T-helper 1 cell treated with Interleukin-12 subunit alpha and Interleukin-12 subunit beta and Interleukin-4 antibody, amounts not matched to agents 30 μg/mL and 1 μg/mL, for 36 hours (primary cell): ENCODE measurements around the gene DNM3.
"Not testable (repeated sequence)": the region's sequence is repeated elsewhere in the genome, so short reads cannot be mapped to it uniquely, and the experiment has no call there.

Experiments
- H3K27ac Mint-ChIP-seq: one replicate; pipeline ENCODE4 v1.8.0; 2021; ENCODE audit warnings: mild to moderate bottlenecking, mixed read lengths
- H3K27me3 Mint-ChIP-seq: one replicate; pipeline ENCODE4 v1.8.0; 2021; ENCODE audit warnings: low read depth, mixed read lengths
- H3K36me3 Mint-ChIP-seq: one replicate; pipeline ENCODE4 v1.8.0; 2021; ENCODE audit warnings: low read depth, mixed read lengths
- H3K4me1 Mint-ChIP-seq: one replicate; pipeline ENCODE4 v1.8.0; 2021; ENCODE audit warnings: low read depth, mixed read lengths
- H3K4me3 Mint-ChIP-seq: one replicate; pipeline ENCODE4 v1.8.0; 2021; ENCODE audit warnings: mild to moderate bottlenecking, moderate library complexity, mixed read lengths
- H3K9me3 Mint-ChIP-seq: one replicate; pipeline ENCODE4 v1.8.0; 2021; ENCODE audit warnings: mixed read lengths

The DNM3 gene

DNA sequence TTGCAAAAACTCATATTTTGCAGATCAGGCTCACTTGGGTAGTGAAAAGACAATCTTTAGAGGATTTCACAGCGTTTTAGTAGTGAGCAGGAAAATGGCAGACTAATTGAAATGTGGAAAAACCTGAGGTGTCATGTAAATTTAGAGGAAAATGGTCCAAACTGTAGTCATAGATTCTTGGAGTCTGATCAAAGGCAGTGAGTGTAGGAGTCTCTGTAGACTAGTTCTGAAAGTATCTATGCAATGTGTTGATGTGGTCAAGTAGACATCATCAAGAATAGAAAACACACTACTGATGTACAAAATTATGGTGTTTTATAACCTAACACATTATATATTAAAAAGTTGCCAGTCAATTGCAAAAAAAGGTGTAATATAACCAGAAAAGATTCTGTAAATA is 436.0 kb downstream of the DNM3 start:
- Mint-ChIP-seq H3K27me3 (no peaks in the 10 kb centered on the region), H3K9me3 (peaks cover 3% of the 10 kb centered on the region), H3K36me3 (peaks cover 1% of the 10 kb centered on the region), H3K4me1 (peaks cover 17% of the 10 kb centered on the region), H3K27ac (no peak overlapping the region), H3K4me3 (no peak overlapping the region)

DNA sequence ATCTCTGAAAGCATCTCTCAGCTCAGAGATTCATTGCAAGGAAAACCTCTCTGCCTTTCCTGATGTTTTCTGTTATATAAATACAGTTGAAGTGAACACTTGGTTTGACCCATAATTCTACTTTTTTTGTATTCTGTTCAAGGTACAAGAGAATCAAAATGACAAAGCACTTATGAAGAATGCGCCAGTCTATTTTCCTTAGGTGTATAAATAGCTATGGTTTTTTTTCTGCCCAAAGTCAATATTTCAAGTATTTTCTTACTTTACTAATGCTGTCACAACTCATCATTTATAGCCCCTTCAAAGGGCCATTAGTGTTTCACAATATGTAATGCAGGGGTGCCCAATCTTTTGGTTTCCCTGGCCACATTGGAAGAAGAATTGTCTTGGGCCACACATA is 436.7 kb downstream of the DNM3 start:
- Mint-ChIP-seq H3K9me3 (peaks cover 5% of the 10 kb centered on the region), H3K4me3 (no peak overlapping the region), H3K27me3 (no peaks in the 10 kb centered on the region), H3K36me3 (peaks cover 1% of the 10 kb centered on the region), H3K27ac (no peak overlapping the region), H3K4me1 (peaks cover 17% of the 10 kb centered on the region)

- Mint-ChIP-seq H3K4me3 (no peak overlapping the region), H3K9me3 (peaks cover 7% of the 10 kb centered on the region), H3K36me3 (peaks cover 1% of the 10 kb centered on the region), H3K27ac (no peak overlapping the region), H3K4me1 (peaks cover 15% of the 10 kb centered on the region), H3K27me3 (no peaks in the 10 kb centered on the region)
Observed at GRCh38 chr1:172278478-172278877, 437.2 kb downstream of the DNM3 start.

DNA sequence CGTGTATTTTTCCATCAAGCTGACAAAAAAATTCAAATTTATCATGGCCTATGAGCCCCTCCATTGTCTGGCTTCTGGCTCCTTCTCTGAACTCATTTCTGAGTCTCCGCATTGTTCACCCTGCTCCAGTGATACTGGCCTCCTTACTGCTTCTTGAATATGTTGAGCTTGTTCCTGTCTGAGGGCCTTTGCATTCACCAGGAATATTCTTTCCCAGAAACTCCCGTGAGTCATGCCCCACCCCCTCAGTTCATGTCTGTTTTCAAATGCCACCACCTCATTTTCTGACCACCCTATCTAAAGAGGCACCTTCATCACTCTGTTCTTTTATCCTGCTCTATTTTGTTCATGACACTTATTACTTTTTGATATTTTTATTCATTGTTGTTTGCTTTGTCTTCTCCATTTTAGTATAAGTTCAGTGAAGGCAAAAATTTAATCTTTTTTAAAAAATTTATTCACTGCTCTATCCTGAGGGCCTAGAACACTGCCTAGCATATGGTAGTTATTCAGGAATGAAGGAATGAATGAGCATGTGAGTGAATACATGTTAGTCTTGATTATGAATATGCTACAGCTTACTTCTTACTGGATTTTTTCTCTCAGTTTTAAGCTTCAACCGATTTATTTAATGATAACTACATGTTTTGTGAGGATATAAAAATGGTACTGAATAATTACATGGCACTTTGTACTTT is 438.8 kb downstream of the DNM3 start:
- H3K9me3 Mint-ChIP-seq: peaks cover 7% of the 10 kb centered on the region
- no peaks in the 10 kb centered on the region for H3K27me3 Mint-ChIP-seq
- no peak overlapping the region for H3K4me3 Mint-ChIP-seq
- no peak overlapping the region for H3K27ac Mint-ChIP-seq
- peaks cover 4% of the 10 kb centered on the region for H3K4me1 Mint-ChIP-seq
- peaks cover 3% of the 10 kb centered on the region for H3K36me3 Mint-ChIP-seq

DNA sequence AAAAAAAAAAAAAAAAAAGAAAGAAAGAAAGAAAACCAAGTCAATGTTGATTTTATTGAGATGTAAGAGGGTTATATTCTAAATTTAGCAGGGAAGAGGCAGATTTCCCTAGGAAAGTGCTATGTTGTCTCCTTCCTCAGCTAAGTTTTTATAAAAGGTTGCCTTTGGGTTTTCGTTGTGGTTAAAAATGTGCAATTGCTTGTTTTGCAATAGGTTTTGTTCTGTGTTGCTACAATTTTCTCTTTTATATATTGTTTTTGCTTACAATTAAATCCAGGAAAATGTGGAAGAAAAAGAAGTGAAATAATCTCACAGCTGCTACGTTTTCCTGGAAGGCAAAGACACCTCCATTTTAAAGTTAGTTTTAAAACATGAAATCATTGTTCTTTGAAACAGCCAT is 442.5 kb downstream of the DNM3 start:
- Mint-ChIP-seq H3K9me3 (peaks cover 7% of the 10 kb centered on the region), H3K36me3 (peaks cover 3% of the 10 kb centered on the region), H3K27me3 (no peaks in the 10 kb centered on the region), H3K4me3 (no peak overlapping the region), H3K4me1 (peaks cover 4% of the 10 kb centered on the region), H3K27ac (no peak overlapping the region)

DNA sequence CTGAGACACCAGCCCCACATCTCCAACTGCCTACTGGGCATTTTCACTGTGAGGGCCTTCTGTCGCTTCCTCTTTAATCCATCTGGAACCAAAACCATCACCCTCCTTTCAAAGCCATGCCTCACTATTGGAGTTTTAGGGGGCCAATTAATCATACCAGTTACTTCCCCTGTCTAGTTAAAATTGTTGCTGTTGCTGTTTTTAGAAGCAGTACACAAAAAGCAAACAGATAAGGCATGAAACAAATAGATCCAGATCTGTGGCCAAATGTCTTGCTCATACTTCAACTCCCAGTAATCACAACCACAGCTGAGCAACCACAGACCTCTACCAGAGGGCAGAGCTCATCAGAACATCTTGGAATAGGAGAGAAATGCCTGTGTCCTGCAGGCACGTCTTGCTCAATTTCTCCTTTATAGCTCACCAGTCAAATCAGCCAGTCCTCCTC is 445.4 kb downstream of the DNM3 start:
- H3K36me3 Mint-ChIP-seq: peaks cover 3% of the 10 kb centered on the region
- peaks cover 4% of the 10 kb centered on the region for H3K4me1 Mint-ChIP-seq
- H3K9me3 Mint-ChIP-seq: peaks cover 7% of the 10 kb centered on the region
- H3K4me3 Mint-ChIP-seq: no peak overlapping the region
- no peaks in the 10 kb centered on the region for H3K27me3 Mint-ChIP-seq
- H3K27ac Mint-ChIP-seq: no peak overlapping the region

- no peak overlapping the region for H3K4me3 Mint-ChIP-seq
- H3K36me3 Mint-ChIP-seq: peaks cover 3% of the 10 kb centered on the region
- H3K27me3 Mint-ChIP-seq: no peaks in the 10 kb centered on the region
- H3K4me1 Mint-ChIP-seq: peaks cover 4% of the 10 kb centered on the region
- H3K9me3 Mint-ChIP-seq: peaks cover 5% of the 10 kb centered on the region
- no peak overlapping the region for H3K27ac Mint-ChIP-seq
Observed at GRCh38 chr1:172287208-172287607, 445.9 kb downstream of the DNM3 start.

- Mint-ChIP-seq H3K27ac (no peak overlapping the region), H3K4me3 (no peak overlapping the region), H3K4me1 (peaks cover 4% of the 10 kb centered on the region), H3K9me3 (no peaks in the 10 kb centered on the region), H3K27me3 (no peaks in the 10 kb centered on the region), H3K36me3 (peaks cover 3% of the 10 kb centered on the region)
Observed at GRCh38 chr1:172288581-172288980, 447.3 kb downstream of the DNM3 start.

GRCh38 chr1:172289448-172289847 is 448.1 kb downstream of the DNM3 start:
- peaks cover 3% of the 10 kb centered on the region for H3K36me3 Mint-ChIP-seq

GRCh38 chr1:172292840-172293239 is 451.5 kb downstream of the DNM3 start:
- H3K9me3 Mint-ChIP-seq: no peaks in the 10 kb centered on the region
- H3K4me3 Mint-ChIP-seq: no peak overlapping the region
- H3K27me3 Mint-ChIP-seq: no peaks in the 10 kb centered on the region
- no peaks in the 10 kb centered on the region for H3K4me1 Mint-ChIP-seq
- H3K27ac Mint-ChIP-seq: no peak overlapping the region
- peaks cover 2% of the 10 kb centered on the region for H3K36me3 Mint-ChIP-seq

More at GRCh38 chr1:172289448-172289847, 448.1 kb downstream of the DNM3 start:
- H3K4me1 Mint-ChIP-seq: peaks cover 4% of the 10 kb centered on the region
- H3K9me3 Mint-ChIP-seq: no peaks in the 10 kb centered on the region
- no peak overlapping the region for H3K27ac Mint-ChIP-seq
- H3K4me3 Mint-ChIP-seq: no peak overlapping the region
- H3K27me3 Mint-ChIP-seq: no peaks in the 10 kb centered on the region

GRCh38 chr1:172293429-172293828 is 452.1 kb downstream of the DNM3 start:
- H3K4me1 Mint-ChIP-seq: no peaks in the 10 kb centered on the region
- H3K27me3 Mint-ChIP-seq: no peaks in the 10 kb centered on the region
- H3K4me3 Mint-ChIP-seq: no peak overlapping the region
- no peak overlapping the region for H3K27ac Mint-ChIP-seq
- H3K9me3 Mint-ChIP-seq: no peaks in the 10 kb centered on the region
- no peaks in the 10 kb centered on the region for H3K36me3 Mint-ChIP-seq

GRCh38 chr1:172298141-172298540 is 456.8 kb downstream of the DNM3 start:
- H3K9me3 Mint-ChIP-seq: peaks cover 12% of the 10 kb centered on the region
- no peaks in the 10 kb centered on the region for H3K4me1 Mint-ChIP-seq
- H3K36me3 Mint-ChIP-seq: peaks cover 3% of the 10 kb centered on the region
- no peaks in the 10 kb centered on the region for H3K27me3 Mint-ChIP-seq
- no peak overlapping the region for H3K27ac Mint-ChIP-seq
- no peak overlapping the region for H3K4me3 Mint-ChIP-seq

DNA sequence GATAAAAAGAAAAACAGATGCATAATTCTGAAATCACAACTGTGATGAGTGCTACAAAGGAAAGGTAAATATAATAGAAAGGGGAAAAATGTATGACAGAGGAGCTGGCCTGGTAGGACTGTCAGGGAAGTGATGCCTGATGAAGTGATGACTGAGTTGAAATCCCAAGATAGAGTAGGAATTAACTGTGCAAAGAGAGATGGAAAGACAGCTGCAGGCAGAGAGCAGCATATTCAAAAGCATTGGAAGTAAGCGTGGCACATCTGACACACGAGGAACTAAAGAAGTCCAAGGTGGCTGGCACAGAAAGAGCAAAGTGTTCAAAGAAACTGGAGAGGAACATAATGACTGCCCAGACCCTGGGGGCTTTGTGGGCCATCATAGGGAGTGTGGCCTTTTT is 457.6 kb downstream of the DNM3 start:
- Mint-ChIP-seq H3K4me3 (no peak overlapping the region), H3K27me3 (no peaks in the 10 kb centered on the region), H3K4me1 (no peaks in the 10 kb centered on the region), H3K36me3 (peaks cover 3% of the 10 kb centered on the region), H3K9me3 (peaks cover 16% of the 10 kb centered on the region), H3K27ac (no peak overlapping the region)

GRCh38 chr1:172299515-172299914 is 458.2 kb downstream of the DNM3 start:
- peaks cover 20% of the 10 kb centered on the region for H3K9me3 Mint-ChIP-seq
- no peak overlapping the region for H3K4me3 Mint-ChIP-seq
- H3K36me3 Mint-ChIP-seq: peaks cover 4% of the 10 kb centered on the region
- H3K4me1 Mint-ChIP-seq: no peaks in the 10 kb centered on the region
- no peak overlapping the region for H3K27ac Mint-ChIP-seq
- H3K27me3 Mint-ChIP-seq: no peaks in the 10 kb centered on the region

DNA sequence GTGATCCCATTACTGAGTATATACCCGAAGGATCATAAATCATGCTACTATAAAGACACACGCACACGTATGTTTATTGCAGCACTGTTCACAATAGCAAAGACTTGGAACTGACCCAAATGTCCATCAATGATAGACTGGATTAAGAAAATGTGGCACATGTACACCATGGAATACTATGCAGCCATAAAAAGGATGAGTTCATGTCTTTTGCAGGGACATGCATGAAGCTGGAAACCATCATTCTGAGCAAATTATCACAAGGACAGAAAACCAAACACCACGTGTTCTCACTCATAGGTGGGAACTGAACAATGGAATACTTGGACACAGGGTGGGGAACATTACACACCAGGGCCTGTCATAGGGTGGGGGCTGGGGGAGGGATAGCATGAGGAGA is 466.2 kb downstream of the DNM3 start:
- H3K9me3 Mint-ChIP-seq: peaks cover 20% of the 10 kb centered on the region
- H3K4me1 Mint-ChIP-seq, H3K27ac Mint-ChIP-seq, H3K36me3 Mint-ChIP-seq, H3K4me3 Mint-ChIP-seq, H3K27me3 Mint-ChIP-seq: not testable (repeated sequence)

GRCh38 chr1:172308142-172308541 is 466.8 kb downstream of the DNM3 start:
- H3K27me3 Mint-ChIP-seq: no peaks in the 10 kb centered on the region
- H3K9me3 Mint-ChIP-seq: peaks cover 17% of the 10 kb centered on the region
- no peak overlapping the region for H3K27ac Mint-ChIP-seq
- H3K36me3 Mint-ChIP-seq: peaks cover 5% of the 10 kb centered on the region
- H3K4me1 Mint-ChIP-seq: no peaks in the 10 kb centered on the region
- no peak overlapping the region for H3K4me3 Mint-ChIP-seq
